ENCODE results near the gene CIC. TPM values are rescaled to one million over a fixed set of nuclear protein-coding genes. Genes with fewer than 3 reads are reported as not detected.
A peak's percentile ranks its signal among the peaks of the same experiment; 100 is the strongest.

The CIC gene
- total and polyA plus RNA-seq, 2 of the 13 experiments (the other 11 are each of a cell fraction or from before 2014, with no cell fraction given): 5.9 to 8.0 TPM

- TF ChIP-seq ZGPAT (CRISPR knock-in tag; IDR thresholded peaks at IDR 0.05) (peak; percentile 77), CEBPG (CRISPR knock-in tag; IDR thresholded peaks at IDR 0.05) (peak; percentile 65), ETV5 (CRISPR knock-in tag; IDR thresholded peaks at IDR 0.05; ENCODE audit: borderline replicate concordance) (peak; percentile 44; the same call in 1 of the 2 replicates), NFIB (CRISPR knock-in tag; IDR thresholded peaks at IDR 0.05; ENCODE audit: borderline replicate concordance) (no peak), ZBTB3 (CRISPR knock-in tag; IDR thresholded peaks at IDR 0.05; ENCODE audit: borderline replicate concordance, low read depth) (no peak), ATF3 (CRISPR knock-in tag; IDR thresholded peaks at IDR 0.05) (peak; percentile 64; the same call in 1 of the 2 replicates), DMAP1 (CRISPR knock-in tag; IDR thresholded peaks at IDR 0.05) (peak; percentile 42; the same call in 1 of the 2 replicates), ZNF720 (CRISPR knock-in tag; IDR thresholded peaks at IDR 0.05) (no peak), SRSF9 (IDR thresholded peaks at IDR 0.05; ENCODE audit: borderline replicate concordance, insufficient read depth, low read depth, low read length, poor library complexity, severe bottlenecking) (no peak), ZNF530 (CRISPR knock-in tag; IDR thresholded peaks at IDR 0.05; ENCODE audit: low read depth) (no peak), PHF20 (CRISPR knock-in tag; IDR thresholded peaks at IDR 0.05) (no peak), ERF (CRISPR knock-in tag; IDR thresholded peaks at IDR 0.05) (peak; percentile 68), ZNF749 (CRISPR knock-in tag; IDR thresholded peaks at IDR 0.05; ENCODE audit: borderline replicate concordance) (peak; percentile 71; the same call in 1 of the 2 replicates), ZFP82 (CRISPR knock-in tag; IDR thresholded peaks at IDR 0.05; ENCODE audit: borderline replicate concordance) (no peak), NFATC3 (CRISPR knock-in tag; IDR thresholded peaks at IDR 0.05) (0 out of 2 replicates have a peak, but pooled peaks have one; percentile 30), ZNF547 (CRISPR knock-in tag; IDR thresholded peaks at IDR 0.05) (peak; percentile 65; the same call in 1 of the 2 replicates), KLF6 (CRISPR knock-in tag; IDR thresholded peaks at IDR 0.05) (no peak; the same call in 1 of the 2 replicates), FIP1L1 (IDR thresholded peaks at IDR 0.05; ENCODE audit: borderline replicate concordance, insufficient read depth, low read depth, low read length) (no peak), ZBTB8A (CRISPR knock-in tag; IDR thresholded peaks at IDR 0.05; ENCODE audit: borderline replicate concordance, low read depth) (no peak), ZNF83 (CRISPR knock-in tag; IDR thresholded peaks at IDR 0.05; ENCODE audit: borderline replicate concordance) (no peak), ZNF124 (CRISPR knock-in tag; IDR thresholded peaks at IDR 0.05) (no peak), MTERF4 (CRISPR knock-in tag; IDR thresholded peaks at IDR 0.05) (0 out of 2 replicates have a peak, but pooled peaks have one; percentile 57), YEATS2 (CRISPR knock-in tag; IDR thresholded peaks at IDR 0.05; ENCODE audit: borderline replicate concordance) (peak; percentile 1; the same call in 1 of the 2 replicates), PHF8 (CRISPR knock-in tag; IDR thresholded peaks at IDR 0.05) (no peak; the same call in 1 of the 2 replicates), HNRNPUL1 (IDR thresholded peaks at IDR 0.05; ENCODE audit: low read depth, low read length) (no peak), MAZ (IDR thresholded peaks at IDR 0.05; ENCODE audit: borderline replicate concordance, low read depth, low read length) (0 out of 2 replicates have a peak, but pooled peaks have one; percentile 34), MAZ (CRISPR knock-in tag; IDR thresholded peaks at IDR 0.05; ENCODE audit: low read depth) (no peak; the same call in 1 of the 2 replicates), ZBTB1 (CRISPR knock-in tag; IDR thresholded peaks at IDR 0.05; ENCODE audit: borderline replicate concordance) (no peak), HMG20A (CRISPR knock-in tag; IDR thresholded peaks at IDR 0.05; ENCODE audit: borderline replicate concordance) (no peak; the same call in 1 of the 2 replicates)
These were observed 829 bp upstream of the CIC start (continued) for GRCh38 chr19:42268142-42268703.
